K562 (cell line): ENCODE results near the gene OR52E5. TPM values are rescaled to one million over a fixed set of nuclear protein-coding genes. Genes with fewer than 3 reads are reported as not detected.

Source experiments
- ATAC-seq: fragments of 200-7000 bp; cut with Tn5 transposase; 3 replicates; pipeline ENCODE4 v1.9.1; 2020; ENCODE audit warnings: moderate library complexity
- BruUV-seq: library from RNA; stranded (reverse); fragments of 400-500 nt; replicated peaks from 2 replicates; lab custom pipeline; 2021; lab: Mats Ljungman, UMichigan
- CTCF ChIA-PET: fragments of 300-600 bp; formaldehyde crosslinking; extraction: SDS; loops from one replicate; lab custom pipeline; 2021; ENCODE audit warnings: low intra/inter-chr PET ratio; lab: Yijun Ruan, JAX
- POLR2A ChIA-PET: fragments of 300-600, 350-650 bp; sonication (Branson Sonifier 250); formaldehyde crosslinking; extraction: SDS; loops from one replicate; lab custom pipeline; 2021; ENCODE audit warnings: antibody characterized with exemption, inconsistent platforms; lab: Yijun Ruan, JAX
- DNase-seq, 4 experiments: peaks; one replicate each; pipeline versions ENCODE4 v3.0.0 to v3.0.0-alpha.2; 2011 to 2018; ENCODE audit warnings: low spot score in 3 of 4, mixed read lengths in 3 of 4; ENCODE audit errors: extremely low read depth in 1 of 4
- FAIRE-seq: peaks from 2 replicates; lab custom pipeline; 2011; peaks lifted over from hg19 to GRCh38; lab: Jason Lieb, UNC
- H2AFZ ChIP-seq: 2 replicates; pipeline ENCODE4 v1.6.0; 2011; ENCODE audit warnings: low read depth, low read length, control low read depth, inconsistent platforms
- H3K27ac ChIP-seq: fragments of 200-600 bp; 3 replicates; pipeline ENCODE4 v1.8.0; 2011; ENCODE audit warnings: low read depth, mild to moderate bottlenecking, control low read depth, inconsistent platforms, low read length, moderate library complexity, mixed read lengths; ENCODE audit errors: extremely low read depth
- H3K27me3 ChIP-seq, 2 experiments: fragments of 300-600 bp in 1 of 2; 2 replicates in 1 of 2; 3 replicates in 1 of 2; pipeline versions ENCODE4 v1.6.0 to v1.8.0; 2011; ENCODE audit warnings: inconsistent platforms in 2 of 2, low read length in 2 of 2, mild to moderate bottlenecking in 1 of 2, mixed read lengths in 1 of 2, moderate library complexity in 1 of 2; ENCODE audit not compliant: control insufficient read depth in 2 of 2, insufficient read depth in 2 of 2
- H3K36me3 ChIP-seq: fragments of 300-600 bp; 3 replicates; pipeline ENCODE4 v1.8.0; 2011; ENCODE audit warnings: mild to moderate bottlenecking, low read length, inconsistent platforms; ENCODE audit not compliant: control insufficient read depth, insufficient read depth
- H3K4me1 ChIP-seq, 2 experiments: fragments of 200-600 bp in 1 of 2; replicated peaks in 1 of 2; 2 replicates in 1 of 2; 3 replicates in 1 of 2; pipeline versions ENCODE4 v1.5.1 to v1.8.0; 2011; ENCODE audit warnings: inconsistent platforms in 2 of 2, low read length in 2 of 2, mild to moderate bottlenecking in 1 of 2, mixed read lengths in 1 of 2, moderate library complexity in 1 of 2; ENCODE audit not compliant: control insufficient read depth in 2 of 2, insufficient read depth in 2 of 2
- H3K4me2 ChIP-seq: 2 replicates; pipeline ENCODE4 v1.6.1; 2011; ENCODE audit warnings: low read length, control low read depth, inconsistent platforms, mixed read lengths; ENCODE audit not compliant: insufficient read depth
- H3K4me3 ChIP-seq: fragments of 200-600 bp; sonication (generic), shearing (Covaris generic); 2 replicates; pipeline ENCODE4 v1.5.1; 2016; ENCODE audit warnings: control low read depth, inconsistent platforms
- H3K79me2 ChIP-seq: fragments of 200-600 bp; 3 replicates; pipeline ENCODE4 v1.8.0; 2011; ENCODE audit warnings: low read length, inconsistent platforms; ENCODE audit not compliant: control insufficient read depth, insufficient read depth
- H3K9ac ChIP-seq, 2 experiments: 2 replicates each; pipeline versions ENCODE4 v1.6.0 to v1.6.1; 2011; ENCODE audit warnings: low read depth in 2 of 2, low read length in 2 of 2, control low read depth in 1 of 2, inconsistent platforms in 1 of 2, mild to moderate bottlenecking in 1 of 2, mixed read lengths in 1 of 2; ENCODE audit not compliant: insufficient read depth in 1 of 2
- H3K9me1 ChIP-seq: one replicate; pipeline ENCODE4 v1.6.0; 2011; ENCODE audit warnings: inconsistent platforms, mild to moderate bottlenecking, low read length, moderate library complexity; ENCODE audit not compliant: control insufficient read depth, insufficient read depth
- H3K9me3 ChIP-seq: replicated peaks from 2 replicates; pipeline ENCODE4 v1.5.1; 2011; ENCODE audit warnings: low read depth, low read length, inconsistent platforms; ENCODE audit not compliant: control insufficient read depth, insufficient read depth
- H4K20me1 ChIP-seq: replicated peaks from 2 replicates; pipeline ENCODE4 v1.6.1; 2011; ENCODE audit warnings: low read length, inconsistent platforms, mixed read lengths; ENCODE audit not compliant: control insufficient read depth, insufficient read depth
- ARID1B ChIP-seq: fragments of 450-650 bp; IDR thresholded peaks from 2 replicates; pipeline ENCODE4 v1.6.1; 2016; ENCODE audit warnings: antibody characterized with exemption, mild to moderate bottlenecking, inconsistent platforms
- CCNT2 ChIP-seq: IDR thresholded peaks from 2 replicates; pipeline ENCODE4 v1.6.1; 2011; ENCODE audit warnings: borderline replicate concordance, low read depth, mild to moderate bottlenecking, moderate library complexity, mixed read lengths, low read length; ENCODE audit not compliant: insufficient read length; ENCODE audit errors: extremely low read depth
- CEBPG ChIP-seq, 3 experiments: fragments of 200-800 bp in 1 of 3; sonication (Bioruptor generic) in 1 of 3; sonication (generic) in 1 of 3; formaldehyde crosslinking in 1 of 3; IDR thresholded peaks in 2 of 3; conservative IDR thresholded peaks in 1 of 3; 2 replicates each; pipeline versions ENCODE4 v1.6.1 to v1.8.0; 2016 to 2022; ENCODE audit warnings: missing compliant biosample characterization in 2 of 3, missing genetic modification characterization in 2 of 3, mild to moderate bottlenecking in 1 of 3, missing genetic modification reagents in 1 of 3
- CREB1 ChIP-seq, 2 experiments: sonication (generic) in 1 of 2; formaldehyde crosslinking in 1 of 2; IDR thresholded peaks; 2 replicates each; pipeline versions ENCODE4 v1.6.1 to v1.8.0; 2012 to 2022; ENCODE audit warnings: inconsistent platforms in 1 of 2, mild to moderate bottlenecking in 1 of 2, missing genetic modification reagents in 1 of 2, moderate library complexity in 1 of 2
- JUN ChIP-seq, 2 experiments: sonication (generic) in 1 of 2; formaldehyde crosslinking in 1 of 2; IDR thresholded peaks; 2 replicates each; pipeline versions ENCODE4 v1.6.1 to v1.8.0; 2012 to 2022; ENCODE audit warnings: borderline replicate concordance in 2 of 2, mild to moderate bottlenecking in 2 of 2, improper control_type of control experiment in 1 of 2, low read depth in 1 of 2, low read length in 1 of 2, missing genetic modification reagents in 1 of 2
- MAFG ChIP-seq: fragments of 450-650 bp; conservative IDR thresholded peaks from 2 replicates; pipeline ENCODE4 v1.6.1; 2016; ENCODE audit warnings: missing genetic modification characterization, missing compliant biosample characterization
- MAFK ChIP-seq: IDR thresholded peaks from 2 replicates; pipeline ENCODE4 v1.6.1; 2011; ENCODE audit warnings: low read length, improper control_type of control experiment
- MYBL2 ChIP-seq, 2 experiments: fragments of 450-650 bp in 1 of 2; sonication (generic) in 1 of 2; formaldehyde crosslinking in 1 of 2; IDR thresholded peaks; 2 replicates each; pipeline versions ENCODE4 v1.6.1 to v1.8.1; 2017 to 2022; ENCODE audit warnings: borderline replicate concordance in 1 of 2, inconsistent platforms in 1 of 2, low read depth in 1 of 2, mild to moderate bottlenecking in 1 of 2, missing genetic modification reagents in 1 of 2, moderate library complexity in 1 of 2
- MYNN ChIP-seq, 2 experiments: sonication (generic); formaldehyde crosslinking in 1 of 2; IDR thresholded peaks; 2 replicates each; pipeline versions ENCODE4 v1.5.0 to v1.6.1; 2016 to 2020; ENCODE audit warnings: antibody characterized with exemption in 1 of 2, missing genetic modification reagents in 1 of 2
- NUFIP1 ChIP-seq: fragments of 450-650 bp; IDR thresholded peaks from 2 replicates; pipeline ENCODE4 v1.6.1; 2018; ENCODE audit not compliant: partially characterized antibody
- RBM22 ChIP-seq: fragments of 200-400 bp; formaldehyde crosslinking; IDR thresholded peaks from 2 replicates; pipeline ENCODE4 v1.6.1; 2018; ENCODE audit warnings: low read length, low read depth; ENCODE audit not compliant: poor library complexity, severe bottlenecking
- TRIM24 ChIP-seq, 2 experiments: fragments of 450-650 bp; IDR thresholded peaks; 2 replicates each; pipeline ENCODE4 v1.6.1; 2016
- TSC22D4 ChIP-seq: fragments of 450-650 bp; IDR thresholded peaks from 2 replicates; pipeline ENCODE4 v1.6.1; 2016; ENCODE audit warnings: missing genetic modification characterization, missing biosample characterization, control low read depth
- ZNF316 ChIP-seq: fragments of 450-650 bp; IDR thresholded peaks from 2 replicates; pipeline ENCODE4 v1.6.1; 2016
- ZNF347 ChIP-seq: fragments of 450-650 bp; formaldehyde crosslinking; IDR thresholded peaks from 2 replicates; pipeline ENCODE4 v1.4.0; 2020; ENCODE audit warnings: low read depth, mild to moderate bottlenecking, moderate library complexity
- WGBS: fragments of 100-300 bp; shearing (Covaris generic); methylation state at CpG from one replicate; pipeline ENCODE4 v1.1.6; 2016; ENCODE audit warnings: low coverage, mixed read lengths; ENCODE audit not compliant: insufficient coverage; ENCODE audit errors: missing lambda C conversion rate; 5-methylcytosine and 5-hydroxymethylcytosine counted together
- in situ Hi-C: fragments of 300-500 bp; cut with MboI; formaldehyde crosslinking; loops from 4 replicates; pipeline ENCODE4 v1.15.0; 2018; ENCODE audit warnings: inconsistent platforms, mixed read lengths
- intact Hi-C: fragments of 100-400 bp; cut with micrococcal nuclease; formaldehyde crosslinking; loops from 2 replicates; pipeline ENCODE4 v1.14.2; 2022
- polyA plus RNA-seq, 8 experiments: library from polyadenylated mRNA; depleted of rRNA in 4 of 8; stranded (reverse) in 5 of 8; unstranded in 3 of 8; fragments of >200 nt; fragmentation: Nextera tagmentation in 2 of 8; fragmentation: Illumina TruSeq in 1 of 8; extraction: Ambion mirVana in 2 of 8; extraction: Trizol in 1 of 8; gene quantifications; 2 replicates each; pipeline versions ENCODE4 v1.2.1 to v1.2.3, GENCODE V29; 2011 to 2014; ENCODE audit warnings: inconsistent platforms in 1 of 8, missing spikeins in 1 of 8
- total RNA-seq, 7 experiments: library from RNA; depleted of rRNA in 6 of 7; stranded (reverse); fragments of >200 nt in 6 of 7; fragmentation: Illumina TruSeq in 2 of 7; extraction: Trizol in 2 of 7; gene quantifications; 2 replicates each; pipeline versions ENCODE4 v1.2.1 to v1.2.3, GENCODE V29; 2011 to 2021; ENCODE audit warnings: low replicate concordance in 1 of 7
- TF ChIP-seq, protein P1 (sequence below): fragments of 450-650 bp; IDR thresholded peaks from 2 replicates; pipeline ENCODE4 v1.6.1; 2018; ENCODE audit warnings: mild to moderate bottlenecking, low read depth; ENCODE audit not compliant: partially characterized antibody
- TF ChIP-seq, protein P2 (sequence below), 2 experiments: fragments of 450-650 bp in 1 of 2; sonication (generic) in 1 of 2; formaldehyde crosslinking in 1 of 2; IDR thresholded peaks in 1 of 2; conservative IDR thresholded peaks in 1 of 2; 2 replicates each; pipeline versions ENCODE4 v1.6.1 to v1.8.1; 2016 to 2023; ENCODE audit warnings: mild to moderate bottlenecking in 2 of 2, moderate library complexity in 2 of 2, inconsistent platforms in 1 of 2, missing genetic modification reagents in 1 of 2

Gene OR52E5
- total and polyA plus RNA-seq, 9 of the 15 experiments (the other 6 are each of a cell fraction or from before 2014, with no cell fraction given) = not detected

DNA sequence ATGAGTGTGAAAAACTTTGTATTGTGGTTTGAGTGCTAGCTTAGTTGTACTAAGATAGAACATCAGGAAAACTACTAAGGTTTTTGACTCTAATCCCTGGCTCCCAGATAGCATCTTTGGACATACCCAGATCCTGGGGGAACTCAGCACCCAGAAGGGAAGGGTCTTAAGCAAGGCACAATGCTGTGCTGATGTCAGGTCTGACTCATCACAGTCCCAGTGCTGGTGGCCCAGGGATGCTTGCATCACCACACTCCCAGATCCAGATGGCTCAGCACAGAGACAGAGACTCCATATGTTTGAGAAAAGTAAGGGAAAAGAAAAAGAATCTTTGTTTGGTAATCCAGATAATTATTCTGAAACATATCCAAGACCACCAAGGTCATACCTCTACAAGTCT lies 30.8 kb downstream of the OR52E5 start (continued):
- TF ChIP-seq CEBPG (CRISPR knock-in tag; IDR thresholded peaks at IDR 0.05) (no peak), CEBPG (tag; conservative IDR thresholded peaks at IDR 0.05 in 1 of 2, IDR thresholded peaks at IDR 0.05 in 1 of 2) (peak in 1 of 2 experiments; percentile 48; a peak in 1 of 4 replicates), JUN (IDR thresholded peaks at IDR 0.05; ENCODE audit: borderline replicate concordance, low read depth, low read length) (0 out of 2 replicates have a peak, but pooled peaks have one; percentile 37), JUN (CRISPR knock-in tag; IDR thresholded peaks at IDR 0.05; ENCODE audit: borderline replicate concordance) (no peak)

DNA sequence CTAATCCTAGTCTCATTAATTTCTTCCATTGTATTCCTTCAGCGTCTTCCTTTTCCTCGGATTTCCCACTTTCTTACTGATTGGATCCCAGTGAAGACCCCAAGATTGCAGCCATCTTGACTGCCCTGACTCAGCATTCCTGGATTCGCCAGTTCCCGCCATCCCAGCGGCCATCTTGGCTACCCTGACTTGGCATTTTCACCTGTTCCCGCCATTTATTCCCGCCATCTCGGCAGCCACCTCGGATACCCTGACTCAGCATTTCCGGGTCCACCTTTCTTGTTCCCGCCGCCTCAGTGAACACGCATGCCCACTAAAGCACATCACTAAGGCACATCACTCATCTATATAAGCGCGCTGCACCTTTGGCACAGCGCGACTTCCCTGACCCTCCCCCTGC lies 35.3 kb downstream of the OR52E5 start:
- DNase-seq (no peak), FAIRE-seq (no peak), ATAC-seq (no peak)
- ChIA-PET POLR2A (no interaction called here), CTCF (no interaction called here)
- 58% methylated on average over 6 of the region's 17 CpGs for WGBS
- intact Hi-C loops = no loop called here
- peaks cover 0 to 4% of the 10 kb centered on the region in 2 experiments; a peak in 2 of 5 replicates for H3K4me1 ChIP-seq
- no peak overlapping the region for H3K4me3 ChIP-seq
- H3K9me3 ChIP-seq = peaks cover 1% of the 10 kb centered on the region; the same call in 1 of the 2 replicates
- peak overlapping the region; percentile 8 for H2AFZ ChIP-seq
- peaks cover 22 to 34% of the 10 kb centered on the region in 2 experiments; a peak in 4 of 5 replicates for H3K27me3 ChIP-seq
- no peak overlapping the region for H3K27ac ChIP-seq
- no peaks in the 10 kb centered on the region for H4K20me1 ChIP-seq
- no TSS peak for BruUV-seq
- peak overlapping the region; percentile 1; the same call in 1 of the 2 replicates for H3K4me2 ChIP-seq
- no peaks in the 10 kb centered on the region for H3K9me1 ChIP-seq
- H3K9ac ChIP-seq = no peak overlapping the region
- no peaks in the 10 kb centered on the region for H3K36me3 ChIP-seq
- in situ Hi-C loops = no loop called here
- H3K79me2 ChIP-seq = no peaks in the 10 kb centered on the region; the same call in 2 of the 3 replicates
- TF ChIP-seq MAFG = peak; percentile 84
- TF ChIP-seq MYNN (IDR thresholded peaks at IDR 0.05) = no peak
- no peak for TF ChIP-seq MYNN (CRISPR knock-in tag; IDR thresholded peaks at IDR 0.05)
- TF ChIP-seq TRIM24 (IDR thresholded peaks at IDR 0.05) = peak; percentile 75 to 84; a peak in 3 of 4 replicates
- TF ChIP-seq ZNF347 (CRISPR knock-in tag) = no peak
- TF ChIP-seq ARID1B = no peak
- TF ChIP-seq ZNF316 = peak; percentile 93
- no peak for TF ChIP-seq RBM22
- peak; percentile 81 for TF ChIP-seq MAFK
- TF ChIP-seq CCNT2 = no peak
- no peak for TF ChIP-seq CREB1 (IDR thresholded peaks at IDR 0.05)
- TF ChIP-seq CREB1 (CRISPR knock-in tag; IDR thresholded peaks at IDR 0.05) = no peak
- TF ChIP-seq TSC22D4 (tag) = no peak
- TF ChIP-seq, protein P1, sequence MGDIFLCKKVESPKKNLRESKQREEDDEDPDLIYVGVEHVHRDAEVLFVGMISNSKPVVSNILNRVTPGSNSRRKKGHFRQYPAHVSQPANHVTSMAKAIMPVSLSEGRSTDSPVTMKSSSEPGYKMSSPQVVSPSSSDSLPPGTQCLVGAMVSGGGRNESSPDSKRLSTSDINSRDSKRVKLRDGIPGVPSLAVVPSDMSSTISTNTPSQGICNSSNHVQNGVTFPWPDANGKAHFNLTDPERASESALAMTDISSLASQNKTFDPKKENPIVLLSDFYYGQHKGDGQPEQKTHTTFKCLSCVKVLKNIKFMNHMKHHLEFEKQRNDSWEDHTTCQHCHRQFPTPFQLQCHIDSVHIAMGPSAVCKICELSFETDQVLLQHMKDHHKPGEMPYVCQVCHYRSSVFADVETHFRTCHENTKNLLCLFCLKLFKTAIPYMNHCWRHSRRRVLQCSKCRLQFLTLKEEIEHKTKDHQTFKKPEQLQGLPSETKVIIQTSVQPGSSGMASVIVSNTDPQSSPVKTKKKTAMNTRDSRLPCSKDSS = no peak
- TF ChIP-seq NUFIP1 = no peak
- TF ChIP-seq MYBL2 (IDR thresholded peaks at IDR 0.05; ENCODE audit: low read depth) = no peak
- TF ChIP-seq MYBL2 (CRISPR knock-in tag; IDR thresholded peaks at IDR 0.05; ENCODE audit: borderline replicate concordance) = no peak
- TF ChIP-seq, protein P2, sequence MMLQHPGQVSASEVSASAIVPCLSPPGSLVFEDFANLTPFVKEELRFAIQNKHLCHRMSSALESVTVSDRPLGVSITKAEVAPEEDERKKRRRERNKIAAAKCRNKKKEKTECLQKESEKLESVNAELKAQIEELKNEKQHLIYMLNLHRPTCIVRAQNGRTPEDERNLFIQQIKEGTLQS (IDR thresholded peaks at IDR 0.05) = peak; percentile 8; the same call in 1 of the 2 replicates
- TF ChIP-seq, protein P2 (CRISPR knock-in tag; conservative IDR thresholded peaks at IDR 0.05) = no peak
